Central memory CD4-positive, alpha-beta T cell (primary cell): ENCODE data around the gene DNAAF5.
"Not testable (repeated sequence)": the region's sequence is repeated elsewhere in the genome, so short reads cannot be mapped to it uniquely, and the experiment has no call there.

Experiments
- DNase-seq: peaks from one replicate; pipeline ENCODE4 v3.0.0; 2022

Gene DNAAF5

DNA sequence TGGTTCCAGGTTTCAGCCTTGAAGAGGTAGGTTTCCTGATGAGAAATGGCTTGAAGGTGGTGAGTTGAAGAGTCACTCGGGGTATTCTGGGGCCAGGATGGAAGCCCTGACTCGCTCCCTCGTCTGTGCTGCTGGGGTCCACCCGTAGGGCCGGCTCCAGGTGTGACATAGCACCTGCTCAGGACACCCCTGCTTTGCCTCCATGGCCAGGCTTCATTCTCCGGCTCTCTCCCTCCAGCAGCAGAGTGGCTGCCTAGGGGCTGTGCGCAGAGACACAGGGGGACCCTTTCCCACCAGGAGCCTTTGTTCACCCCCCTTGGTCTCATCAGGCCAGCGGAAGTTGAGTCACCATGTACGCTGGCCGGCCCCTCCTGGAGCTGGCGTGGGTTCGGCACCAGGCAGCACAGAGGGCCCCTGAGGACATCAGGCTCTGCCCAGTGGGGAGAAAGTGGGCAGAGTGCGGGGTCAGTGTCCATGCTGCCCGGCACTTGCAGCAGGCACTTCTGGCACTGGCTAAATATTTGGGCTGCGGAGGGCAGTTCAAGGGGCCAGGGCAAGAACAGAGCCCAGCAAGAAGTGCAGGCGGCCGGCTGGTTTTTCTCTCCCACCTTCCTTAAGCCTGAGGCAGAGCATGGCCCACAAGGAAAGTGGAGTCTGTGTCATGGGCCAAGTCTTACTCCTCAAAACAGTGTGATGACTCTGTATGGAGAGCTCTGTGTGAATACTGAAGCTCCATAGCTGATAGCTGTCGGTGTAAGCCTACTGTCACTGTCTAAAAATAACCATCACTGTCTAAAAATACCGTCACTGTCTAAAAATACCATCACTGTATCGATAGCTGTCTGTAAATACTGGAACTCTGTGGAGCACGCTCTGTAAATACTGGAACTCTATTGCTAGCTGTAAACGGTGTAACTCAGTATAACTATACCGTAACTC lies 4.3 kb downstream of the DNAAF5 start:
- no peak for DNase-seq

DNA sequence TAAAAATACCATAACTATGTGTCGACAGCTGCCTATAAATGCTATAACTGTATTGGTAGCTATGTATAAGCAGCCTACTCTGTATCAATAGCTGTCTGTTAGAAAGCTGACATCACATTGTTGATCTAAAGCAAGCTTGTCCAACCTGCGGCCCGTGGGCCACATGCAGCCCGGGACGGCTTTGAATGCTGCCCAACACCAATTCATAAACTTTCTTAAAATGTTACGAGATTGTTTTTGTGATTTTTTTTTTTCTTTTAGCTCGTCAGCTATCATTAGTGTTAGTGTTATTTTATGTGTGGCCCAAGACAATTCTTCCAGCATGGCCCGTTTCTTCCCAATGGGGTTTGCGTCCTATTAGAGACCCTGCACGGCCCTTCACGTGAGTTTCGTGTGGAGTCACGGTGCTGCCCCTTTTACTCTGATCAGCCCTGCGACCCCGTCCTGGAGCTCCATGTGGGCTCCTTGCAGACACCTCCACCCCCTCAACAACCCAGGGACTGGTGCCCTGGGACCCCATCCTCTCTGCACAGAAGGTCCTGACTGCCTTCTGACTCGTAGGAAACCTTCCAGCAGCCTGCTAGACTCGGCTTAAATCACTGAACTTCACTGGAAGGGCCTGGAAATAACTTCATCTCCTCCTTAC lies 5.1 kb downstream of the DNAAF5 start:
- DNase-seq, result no peak

DNA sequence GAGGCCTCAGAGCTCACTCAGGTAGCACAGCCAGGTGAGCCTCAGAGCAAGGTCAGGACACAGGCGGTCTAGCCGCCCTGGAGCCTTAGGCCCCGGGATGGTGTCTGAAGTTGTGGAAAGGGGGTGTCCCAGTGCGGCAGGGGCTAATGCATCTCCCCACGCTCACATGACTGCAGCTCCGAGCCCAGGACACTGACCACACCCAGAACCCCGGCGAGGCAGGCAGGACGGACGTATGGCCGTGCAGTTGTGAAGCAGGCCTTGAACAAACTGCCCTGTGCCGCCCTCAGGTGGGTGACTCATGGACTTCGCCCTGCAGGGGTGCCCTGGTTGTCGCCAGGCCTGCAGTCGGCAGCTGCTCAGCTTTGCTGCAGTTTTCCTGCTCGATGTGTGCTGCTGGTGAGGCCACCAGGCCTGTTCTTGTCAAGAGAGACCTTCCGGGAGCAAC lies 5.6 kb downstream of the DNAAF5 start:
- DNase-seq, result no peak

DNA sequence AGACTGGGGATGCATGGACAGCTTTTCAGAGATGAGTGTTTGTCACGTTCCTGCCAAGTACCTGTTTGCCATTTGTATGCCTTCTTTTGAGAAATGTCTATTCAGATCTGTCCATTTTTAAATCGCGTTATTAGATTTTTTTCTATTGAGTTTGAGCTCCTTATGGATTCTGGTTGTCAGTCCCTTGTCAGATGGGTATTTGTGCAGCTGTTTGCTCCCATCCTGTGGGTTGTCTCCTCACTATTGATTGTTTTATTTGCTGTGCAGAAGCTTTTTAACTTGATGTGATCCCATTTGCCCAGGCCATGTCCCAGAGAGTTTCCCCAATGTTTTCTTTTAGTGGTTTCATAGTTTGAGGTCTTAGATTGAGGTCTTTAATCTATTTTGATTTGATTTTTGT lies 6.1 kb downstream of the DNAAF5 start:
- DNase-seq, result no peak

DNA sequence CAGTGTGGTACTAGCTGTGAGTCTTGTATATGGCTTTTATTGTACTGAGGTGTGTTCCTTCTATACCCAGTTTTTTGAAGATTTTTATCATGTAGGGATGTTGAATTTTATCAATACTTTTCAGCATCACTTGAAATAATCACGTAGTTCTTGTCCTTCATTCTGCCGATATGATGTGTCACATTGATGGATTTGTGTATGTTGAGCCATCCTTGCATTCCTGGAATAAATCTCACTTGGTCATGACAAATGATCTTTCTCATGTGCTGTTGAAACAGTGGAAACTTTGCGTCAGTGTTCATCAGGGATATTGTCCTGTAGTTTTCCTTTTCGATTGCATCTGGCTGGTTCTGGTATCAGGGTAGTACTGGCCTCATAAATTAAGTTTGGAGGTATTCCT lies 7.7 kb downstream of the DNAAF5 start:
- DNase-seq, result no peak

DNA sequence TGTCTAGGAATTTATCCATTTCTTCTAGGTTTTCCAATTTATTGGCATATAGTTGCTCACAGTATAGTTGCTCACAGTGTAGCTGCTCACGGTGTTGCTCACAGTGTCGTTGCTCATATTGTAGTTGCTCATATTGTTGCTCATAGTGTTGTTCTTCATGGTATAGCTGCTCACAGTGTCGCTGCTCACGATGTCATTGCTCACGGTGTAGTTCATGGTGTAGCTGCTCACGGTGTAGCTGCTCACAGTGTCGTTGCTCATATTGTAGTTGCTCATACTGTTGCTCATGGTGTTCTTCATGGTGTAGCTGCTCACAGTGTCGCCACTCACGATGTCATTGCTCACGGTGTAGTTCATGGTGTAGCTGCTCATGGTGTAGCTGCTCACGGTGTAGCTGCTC lies 8.3 kb downstream of the DNAAF5 start:
- DNase-seq, result no peak

DNA sequence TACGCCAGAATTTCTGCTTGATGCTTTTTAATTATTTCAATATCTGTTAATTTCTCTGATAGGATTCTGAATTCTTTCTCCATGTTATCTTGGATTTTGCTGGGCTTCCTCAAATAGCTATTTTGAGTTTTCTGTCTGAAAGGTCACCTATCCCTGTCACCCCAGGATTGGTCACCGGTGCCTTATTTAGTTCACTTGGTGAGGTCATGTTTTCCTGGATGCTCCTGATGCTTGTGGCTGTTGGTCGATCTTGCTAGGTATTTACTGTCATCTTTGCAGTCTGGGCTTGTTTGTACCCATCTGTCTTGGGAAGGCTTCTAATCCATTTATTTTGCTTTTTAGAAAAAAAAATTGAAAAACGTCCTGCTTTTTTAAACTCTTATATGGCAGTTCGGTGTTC lies 11.7 kb downstream of the DNAAF5 start:
- DNase-seq, result no peak

DNA sequence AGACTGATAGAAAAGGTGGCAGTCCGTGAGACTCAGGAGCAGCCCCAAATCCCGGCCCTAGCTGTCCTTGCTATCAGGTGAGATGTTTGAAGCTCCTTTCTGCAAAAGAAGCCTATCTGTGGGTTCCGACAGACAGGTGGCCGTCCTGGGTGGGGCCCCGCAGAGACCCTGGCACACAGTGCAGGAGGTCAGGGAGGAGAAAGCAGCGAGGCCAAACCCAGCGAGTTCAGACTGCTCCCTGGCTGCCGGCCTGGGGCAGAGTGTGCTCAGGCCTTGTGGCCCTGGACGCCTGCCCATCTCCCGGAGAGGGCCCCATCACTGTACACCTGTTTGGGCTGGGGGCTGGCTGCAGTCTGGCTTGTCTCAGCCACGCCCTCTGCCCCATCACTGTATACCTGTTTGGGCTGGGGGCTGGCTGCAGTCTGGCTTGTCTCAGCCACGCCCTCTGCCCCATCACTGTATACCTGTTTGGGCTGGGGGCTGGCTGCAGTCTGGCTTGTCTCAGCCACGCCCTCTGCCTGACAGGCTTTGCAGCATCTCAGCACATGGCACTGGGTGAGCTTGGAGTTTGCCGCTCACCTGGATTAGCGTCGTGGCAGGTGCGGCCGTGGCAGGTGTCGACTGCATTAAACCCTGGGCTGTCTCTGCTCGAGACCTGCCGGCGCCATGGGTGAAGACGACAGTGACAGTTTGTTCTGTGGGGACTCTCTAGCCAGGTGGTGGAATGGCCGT lies 12.4 kb downstream of the DNAAF5 start:
- DNase-seq, result no peak

DNA sequence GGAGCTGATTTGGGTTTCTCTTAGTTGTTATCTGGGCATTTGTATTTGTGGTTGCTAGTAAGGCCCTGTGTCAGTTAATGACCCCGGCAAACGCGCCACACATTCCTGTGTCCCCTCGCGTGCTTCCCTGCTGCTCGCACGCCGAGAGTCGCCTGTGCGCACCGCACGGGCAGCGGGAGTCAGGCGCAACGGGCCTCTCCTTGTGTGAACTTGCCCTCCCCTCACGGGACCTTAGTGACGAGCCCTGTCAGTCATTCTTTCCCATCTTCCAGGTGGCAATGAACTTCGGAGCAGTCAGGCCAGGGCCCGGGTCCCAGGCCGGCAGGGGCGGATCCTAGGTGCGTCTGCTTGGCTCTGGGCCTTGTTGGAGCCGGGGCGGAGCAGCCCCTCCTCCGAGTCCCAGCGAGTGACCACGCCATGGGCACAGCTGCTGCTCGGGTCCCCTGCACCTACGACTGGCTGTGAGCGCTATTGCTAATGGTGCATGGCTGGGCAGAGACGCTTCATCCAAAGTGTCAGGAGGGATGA lies 13.0 kb downstream of the DNAAF5 start:
- DNase-seq, result no peak

DNA sequence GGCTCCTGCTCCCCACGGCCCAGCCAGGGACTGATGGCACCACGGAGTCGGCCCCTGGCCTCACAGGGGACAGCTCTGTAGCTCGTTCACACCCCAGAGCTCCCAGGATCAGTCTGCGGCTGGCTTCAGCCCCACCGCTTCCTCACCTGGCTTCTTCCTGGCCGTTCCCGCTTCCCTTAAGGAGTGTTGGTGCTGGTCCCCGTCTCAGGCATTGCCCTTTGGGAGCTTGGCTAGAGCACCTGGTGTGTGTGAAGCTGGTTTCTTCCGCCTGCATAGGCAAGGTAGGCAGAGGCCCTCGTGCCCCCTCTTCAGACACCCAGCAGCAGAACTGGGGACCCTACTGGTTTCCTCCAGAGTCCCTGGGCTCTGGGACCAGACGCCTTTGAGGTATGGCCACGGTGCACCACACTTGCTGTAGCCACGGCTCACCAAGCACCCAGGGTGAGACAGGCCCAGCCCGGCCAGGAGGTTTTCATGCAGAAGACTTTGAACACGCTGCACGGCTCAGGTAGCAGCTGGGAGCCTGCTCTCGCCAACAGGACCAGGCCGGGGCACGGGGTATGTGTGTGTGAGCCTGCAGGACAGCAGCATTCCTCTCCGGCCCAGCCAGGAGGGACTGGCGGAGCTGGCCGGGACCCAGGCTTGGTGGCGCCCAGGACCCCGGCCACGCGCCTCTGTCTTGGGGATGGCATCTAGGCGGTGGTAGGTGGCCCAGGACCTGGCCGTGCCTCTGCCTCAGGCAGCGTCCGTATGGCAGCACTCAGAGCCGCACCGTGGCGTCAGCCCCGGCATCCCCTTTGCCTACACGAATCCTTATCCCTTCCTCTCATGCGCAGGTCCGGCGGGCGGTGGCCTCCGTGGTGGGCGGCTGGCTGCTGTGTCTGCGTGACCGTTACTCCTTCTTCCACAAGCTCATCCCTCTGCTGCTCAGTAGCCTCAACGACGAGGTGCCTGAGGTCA lies 13.8 kb downstream of the DNAAF5 start:
- no peak for DNase-seq

DNA sequence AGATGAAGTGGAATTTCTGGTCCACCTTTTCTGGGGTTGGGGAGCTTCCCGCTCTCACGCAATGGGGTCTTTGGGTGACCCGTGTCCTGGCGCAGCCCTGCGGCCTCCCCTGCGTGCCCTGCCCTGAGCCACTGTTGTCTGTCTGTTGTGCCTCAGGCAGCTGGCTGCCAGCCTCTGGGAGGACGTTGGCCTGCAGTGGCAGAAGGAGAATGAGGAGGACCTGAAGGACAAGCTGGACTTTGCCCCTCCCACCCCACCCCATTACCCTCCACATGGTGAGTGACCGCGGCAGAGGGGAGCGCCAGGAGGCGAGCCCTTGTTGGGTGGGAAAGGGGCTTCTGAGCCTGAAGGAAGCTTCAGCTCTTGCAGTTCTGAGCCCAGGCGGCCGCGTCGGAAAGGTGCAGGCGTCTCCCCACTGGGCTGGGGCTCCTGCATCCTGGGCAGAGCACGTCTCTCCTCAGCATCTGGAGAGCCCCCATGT lies 14.7 kb downstream of the DNAAF5 start:
- DNase-seq, result no peak

DNA sequence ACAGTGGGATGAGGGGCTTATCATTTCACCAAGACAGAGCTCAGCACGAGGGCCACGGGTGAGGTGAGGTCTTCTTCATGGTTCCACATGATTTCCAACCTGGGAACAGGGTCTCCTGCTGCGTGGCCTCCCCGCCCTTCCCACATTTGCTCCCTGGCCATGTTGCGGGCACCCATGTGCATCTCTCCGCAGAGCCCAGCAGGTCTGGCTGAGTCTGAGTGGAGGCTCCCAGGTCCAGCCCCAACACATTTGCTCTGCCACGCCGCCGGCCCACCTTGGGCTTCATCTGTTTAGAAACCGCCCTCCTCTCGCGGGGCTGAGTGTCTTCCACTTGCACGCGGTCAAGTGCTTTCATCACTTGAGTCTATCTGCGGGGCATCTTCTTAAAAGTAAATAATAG lies 15.4 kb downstream of the DNAAF5 start:
- DNase-seq, result no peak

DNA sequence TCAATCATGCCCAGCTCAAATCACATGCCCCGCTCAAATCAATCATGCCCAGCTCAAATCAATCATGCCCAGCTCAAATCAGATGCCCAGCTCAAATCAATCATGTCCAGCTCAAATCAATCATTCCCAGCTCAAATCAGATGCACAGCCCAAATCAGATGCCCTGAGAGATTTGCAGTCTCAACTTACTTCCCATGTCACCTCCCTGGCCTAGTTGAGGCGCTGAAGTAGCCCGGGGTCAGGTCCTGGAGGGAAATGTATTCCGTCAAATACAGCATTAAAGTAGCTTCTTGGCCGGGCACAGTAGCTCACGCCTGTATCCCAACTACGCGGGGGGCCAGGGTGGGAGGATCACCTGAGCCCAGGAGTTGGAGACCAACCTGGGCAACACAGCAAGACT lies 16.3 kb downstream of the DNAAF5 start:
- DNase-seq, result no peak

DNA sequence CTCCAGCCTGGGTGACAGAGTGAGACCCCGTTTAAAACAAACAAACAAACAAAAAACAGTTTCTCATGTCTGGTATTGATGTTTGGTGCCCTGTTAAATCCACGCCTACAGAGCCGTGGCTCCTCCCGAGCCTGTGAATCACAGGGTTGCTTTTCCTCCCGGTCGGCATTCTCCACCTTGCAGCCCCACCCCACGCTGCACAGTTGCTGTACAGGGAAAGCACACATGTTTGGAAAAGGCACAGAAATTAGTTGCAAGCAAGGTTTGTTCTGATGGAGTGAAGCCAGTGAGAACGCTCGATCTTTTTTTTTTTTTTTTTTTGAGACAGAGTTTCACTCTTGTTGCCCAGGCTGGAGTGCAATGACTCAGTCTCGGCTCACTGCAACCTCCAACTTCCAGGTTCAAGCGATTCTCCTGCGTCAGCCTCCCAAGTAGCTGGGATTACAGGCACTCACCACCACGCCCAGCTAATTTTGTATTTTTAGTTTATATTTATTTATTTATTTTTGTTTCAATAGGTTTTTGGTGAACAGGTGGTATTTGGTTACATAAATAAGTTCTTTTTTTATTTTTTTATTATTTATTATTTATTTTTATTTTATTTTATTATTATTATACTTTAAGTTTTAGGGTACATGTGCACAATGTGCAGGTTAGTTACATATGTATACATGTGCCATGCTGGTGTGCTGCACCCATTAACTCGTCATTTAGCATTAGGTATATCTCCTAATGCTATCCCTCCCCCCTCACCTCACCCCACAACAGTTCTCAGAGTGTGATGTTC lies 17.0 kb downstream of the DNAAF5 start:
- DNase-seq, result not testable (repeated sequence)

DNA sequence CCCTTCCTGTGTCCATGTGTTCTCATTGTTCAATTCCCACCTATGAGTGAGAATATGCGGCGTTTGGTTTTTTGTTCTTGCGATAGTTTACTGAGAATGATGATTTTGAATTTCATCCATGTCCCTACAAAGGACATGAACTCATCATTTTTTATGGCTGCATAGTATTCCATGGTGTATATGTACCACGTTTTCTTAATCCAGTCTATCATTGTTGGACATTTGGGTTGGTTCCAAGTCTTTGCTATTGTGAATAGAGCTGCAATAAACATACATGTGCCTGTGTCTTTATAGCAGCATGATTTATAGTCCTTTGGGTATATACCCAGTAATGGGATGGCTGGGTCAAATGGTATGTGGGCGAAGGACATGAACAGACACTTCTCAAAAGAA lies 17.6 kb downstream of the DNAAF5 start:
- not testable (repeated sequence) for DNase-seq

DNA sequence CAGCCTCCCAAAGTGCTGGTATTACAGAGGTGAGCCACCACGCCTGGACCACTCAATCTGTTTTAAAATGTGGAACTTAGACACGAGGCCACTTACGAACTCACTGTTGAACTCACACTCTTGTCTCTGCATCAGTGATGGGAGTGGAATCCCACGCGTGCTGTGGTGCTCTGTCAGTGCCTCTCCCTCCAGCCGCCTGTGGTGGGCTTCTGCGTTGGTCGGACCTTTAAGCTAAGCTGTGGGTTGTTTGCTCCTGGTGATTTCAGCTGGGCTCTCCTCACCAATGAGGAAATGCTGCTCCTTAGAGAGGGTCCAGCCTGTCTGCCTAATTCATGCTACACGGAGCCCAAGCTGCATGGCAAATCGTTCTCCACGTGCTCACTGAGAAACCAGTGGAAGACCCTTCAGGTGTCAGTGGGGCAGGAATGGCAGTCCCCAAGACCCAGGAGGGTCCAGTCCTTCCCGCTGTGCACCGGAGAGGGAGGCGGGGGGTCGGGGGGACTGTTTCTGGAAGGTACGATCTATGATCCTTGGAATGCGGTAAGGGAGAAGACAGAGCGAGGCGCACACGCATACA lies 18.4 kb downstream of the DNAAF5 start:
- DNase-seq, result no peak

DNA sequence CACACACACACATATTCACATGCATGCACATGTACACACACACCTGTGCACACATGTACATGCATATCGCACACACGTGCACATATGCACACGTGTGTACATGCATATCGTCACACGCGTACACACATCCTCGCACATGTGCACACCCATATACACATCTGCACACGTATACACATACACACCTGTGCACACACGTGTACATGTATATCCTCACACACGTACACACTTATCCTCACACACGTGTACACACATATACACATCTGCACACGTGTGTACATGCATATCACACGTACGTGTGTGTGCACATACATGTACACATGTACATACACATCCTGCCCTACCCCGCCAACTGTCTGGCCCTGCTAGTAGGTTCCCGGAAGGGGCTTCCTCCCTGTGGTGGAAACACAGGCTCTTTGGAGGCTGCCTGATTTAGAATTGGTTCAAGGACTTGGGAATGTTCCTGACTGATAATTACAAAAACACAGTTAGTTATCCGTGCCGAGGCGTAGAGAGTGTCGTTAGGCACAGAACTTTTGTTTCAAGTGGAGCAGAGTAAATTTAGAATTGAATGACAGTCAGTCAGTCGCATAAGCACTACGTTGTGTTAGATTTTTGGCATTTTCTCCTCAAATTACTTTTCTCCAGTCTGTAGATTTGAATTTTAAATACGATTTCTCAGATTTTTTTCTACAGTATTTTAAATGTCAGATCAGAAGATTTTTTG lies 19.1 kb downstream of the DNAAF5 start:
- no peak for DNase-seq

DNA sequence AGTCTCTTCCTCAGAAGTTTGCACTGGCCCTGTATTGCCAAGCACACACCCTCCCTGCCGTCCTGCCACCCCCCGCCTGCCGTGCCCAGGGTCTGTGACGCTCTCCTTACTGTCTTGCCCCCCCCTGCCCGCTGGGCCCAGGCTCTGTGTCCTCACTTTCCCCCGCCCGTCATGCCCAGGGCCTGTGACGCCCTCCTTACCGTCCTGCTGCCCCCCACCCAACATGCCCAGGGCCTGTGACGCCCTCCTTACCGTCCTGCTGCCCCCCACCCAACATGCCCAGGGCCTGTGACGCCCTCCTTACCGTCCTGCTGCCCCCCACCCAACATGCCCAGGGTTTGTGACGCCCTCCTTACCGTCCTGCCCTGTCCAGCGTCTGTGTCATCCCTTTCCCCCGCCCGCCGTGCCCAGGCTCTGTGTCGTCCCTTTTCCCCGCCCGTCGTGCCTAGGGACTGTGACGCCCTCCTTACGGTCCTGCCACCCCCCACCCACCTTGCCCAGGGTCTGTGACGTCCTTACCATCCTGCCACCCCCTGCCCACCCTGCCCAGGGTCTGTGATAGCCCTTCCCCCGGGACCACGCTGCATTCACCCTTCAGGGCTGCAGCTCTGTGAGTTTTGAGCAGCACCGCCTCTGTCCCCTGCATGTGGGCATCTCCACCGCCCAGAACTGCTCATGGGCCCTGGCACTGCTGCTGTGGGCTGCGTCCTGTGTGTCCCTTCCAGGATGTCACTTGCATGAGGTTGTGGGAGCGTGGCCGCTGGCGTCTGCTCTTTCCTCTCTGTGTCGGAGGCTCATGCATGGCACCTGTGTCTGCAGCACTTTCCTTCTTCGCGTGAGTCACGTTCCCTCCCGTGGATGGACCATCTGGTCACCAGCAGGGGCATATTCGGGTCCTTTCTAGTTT lies 19.9 kb downstream of the DNAAF5 start:
- DNase-seq, result no peak

DNA sequence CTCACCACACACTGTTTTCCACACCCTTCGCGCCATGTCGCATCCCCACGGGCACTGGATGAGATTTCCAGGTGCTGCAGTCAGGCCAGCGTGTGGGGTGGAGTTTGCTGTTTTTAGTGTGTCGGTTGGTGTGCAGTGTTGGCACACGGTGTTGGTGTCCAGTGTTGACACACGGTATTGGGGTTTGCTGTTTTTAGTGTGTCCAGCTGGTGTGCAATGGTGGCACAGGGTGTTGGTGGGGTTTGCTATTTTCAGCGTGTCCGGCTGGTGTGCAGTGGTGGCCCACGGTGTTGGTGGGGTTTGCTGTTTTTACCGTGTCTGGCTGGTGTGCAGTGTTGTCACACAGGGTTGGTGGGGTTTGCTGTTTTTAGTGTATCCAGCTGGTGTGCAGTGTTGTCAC lies 20.7 kb downstream of the DNAAF5 start:
- no peak for DNase-seq
